EH (cell line): ENCODE data around the gene DCLK2.

ENCODE experiments used
- DNase-seq: peaks from one replicate; pipeline ENCODE4 v3.0.0-alpha.2; 2015; ENCODE audit warnings: low read depth

DCLK2 gene

GRCh38 chr4:150207871-150208270 is 129.6 kb downstream of the DCLK2 start:
- no peak for DNase-seq

- DNase-seq, result peak; percentile 71
Observed at GRCh38 chr4:150209140-150209829, 131.0 kb downstream of the DCLK2 start.

- DNase-seq, result peak; percentile 70
Observed at GRCh38 chr4:150211016-150211415, 132.8 kb downstream of the DCLK2 start.

- peak; percentile 96 for DNase-seq
Observed at GRCh38 chr4:150211799-150212445, 133.7 kb downstream of the DCLK2 start.

GRCh38 chr4:150212485-150212884 is 134.2 kb downstream of the DCLK2 start:
- no peak for DNase-seq

- DNase-seq, result no peak
Observed at GRCh38 chr4:150212927-150213326, 134.7 kb downstream of the DCLK2 start.

GRCh38 chr4:150215601-150216000 is 137.4 kb downstream of the DCLK2 start:
- peak; percentile 44 for DNase-seq

- DNase-seq, result no peak
Observed at GRCh38 chr4:150216726-150217125, 138.5 kb downstream of the DCLK2 start.

GRCh38 chr4:150217192-150217591 is 138.9 kb downstream of the DCLK2 start:
- DNase-seq, result peak; percentile 81

- DNase-seq, result no peak
Observed at GRCh38 chr4:150217808-150218207, 139.6 kb downstream of the DCLK2 start.

GRCh38 chr4:150218447-150218846 is 140.2 kb downstream of the DCLK2 start:
- DNase-seq, result no peak

- DNase-seq, result peak; percentile 73
Observed at GRCh38 chr4:150219841-150220240, 141.6 kb downstream of the DCLK2 start.

- DNase-seq, result peak; percentile 99
Observed at GRCh38 chr4:150224896-150225591, 146.8 kb downstream of the DCLK2 start.

GRCh38 chr4:150229520-150229919 is 151.3 kb downstream of the DCLK2 start:
- peak; percentile 87 for DNase-seq

GRCh38 chr4:150230561-150230960 is 152.3 kb downstream of the DCLK2 start:
- DNase-seq, result no peak

- DNase-seq, result no peak
Observed at GRCh38 chr4:150231107-150231770, 153.0 kb downstream of the DCLK2 start.

GRCh38 chr4:150232029-150232428 is 153.8 kb downstream of the DCLK2 start:
- DNase-seq, result peak; percentile 48

- DNase-seq, result peak; percentile 73
Observed at GRCh38 chr4:150234246-150234645, 156.0 kb downstream of the DCLK2 start.

- no peak for DNase-seq
Observed at GRCh38 chr4:150235317-150235716, 157.1 kb downstream of the DCLK2 start.

- peak; percentile 86 for DNase-seq
Observed at GRCh38 chr4:150235808-150236271, 157.6 kb downstream of the DCLK2 start.

- peak; percentile 92 for DNase-seq
Observed at GRCh38 chr4:150236626-150237025, 158.4 kb downstream of the DCLK2 start.

GRCh38 chr4:150237110-150237872 is 159.0 kb downstream of the DCLK2 start:
- DNase-seq, result peak; percentile 99
